C4-2B (cell line): ENCODE results near the gene ZNF587.

Source experiments
- ZFX ChIP-seq: fragments of 450-650 bp; IDR thresholded peaks from 2 replicates; pipeline ENCODE4 v1.6.1; 2017
- TF ChIP-seq, protein P1 (sequence below): fragments of 450-650 bp; conservative IDR thresholded peaks from 2 replicates; pipeline ENCODE4 v1.5.1; 2017; ENCODE audit warnings: mild to moderate bottlenecking

DNA sequence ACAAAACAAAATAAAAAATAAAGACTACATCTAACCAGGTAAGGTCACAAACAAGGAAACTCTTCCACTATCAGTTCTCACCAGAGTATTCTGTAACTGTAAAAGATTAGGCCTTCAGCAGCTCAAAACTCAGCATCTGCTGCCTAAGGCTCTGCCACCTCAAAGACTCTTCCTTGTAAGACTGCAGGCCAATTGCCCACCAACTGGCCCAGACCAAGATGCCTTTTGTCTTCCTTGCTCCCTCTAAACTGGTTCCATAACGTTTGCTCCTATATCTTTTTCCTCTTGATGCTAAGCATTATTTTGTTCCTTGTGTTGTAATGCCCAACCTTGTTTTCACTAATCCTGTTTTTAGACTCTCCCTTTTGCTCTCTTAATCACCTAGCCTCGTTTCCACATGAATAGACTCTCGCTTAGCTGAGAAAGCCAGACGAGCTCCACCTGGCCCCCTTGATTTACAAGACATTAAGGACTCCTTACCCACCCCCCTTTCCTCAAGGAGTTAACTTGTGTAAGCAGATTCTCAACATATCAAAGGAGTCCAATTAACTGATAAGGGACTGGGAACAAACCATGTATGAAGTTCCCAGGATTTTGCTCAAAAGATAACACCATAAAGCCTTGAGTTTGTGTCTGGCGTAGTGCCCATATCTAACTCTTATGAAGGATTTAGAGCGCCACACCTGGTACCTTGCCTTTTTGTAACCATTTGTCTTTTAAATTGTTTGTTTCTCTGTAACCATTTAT is 37.7 kb downstream of the ZNF587 start:
- TF ChIP-seq, protein P1, sequence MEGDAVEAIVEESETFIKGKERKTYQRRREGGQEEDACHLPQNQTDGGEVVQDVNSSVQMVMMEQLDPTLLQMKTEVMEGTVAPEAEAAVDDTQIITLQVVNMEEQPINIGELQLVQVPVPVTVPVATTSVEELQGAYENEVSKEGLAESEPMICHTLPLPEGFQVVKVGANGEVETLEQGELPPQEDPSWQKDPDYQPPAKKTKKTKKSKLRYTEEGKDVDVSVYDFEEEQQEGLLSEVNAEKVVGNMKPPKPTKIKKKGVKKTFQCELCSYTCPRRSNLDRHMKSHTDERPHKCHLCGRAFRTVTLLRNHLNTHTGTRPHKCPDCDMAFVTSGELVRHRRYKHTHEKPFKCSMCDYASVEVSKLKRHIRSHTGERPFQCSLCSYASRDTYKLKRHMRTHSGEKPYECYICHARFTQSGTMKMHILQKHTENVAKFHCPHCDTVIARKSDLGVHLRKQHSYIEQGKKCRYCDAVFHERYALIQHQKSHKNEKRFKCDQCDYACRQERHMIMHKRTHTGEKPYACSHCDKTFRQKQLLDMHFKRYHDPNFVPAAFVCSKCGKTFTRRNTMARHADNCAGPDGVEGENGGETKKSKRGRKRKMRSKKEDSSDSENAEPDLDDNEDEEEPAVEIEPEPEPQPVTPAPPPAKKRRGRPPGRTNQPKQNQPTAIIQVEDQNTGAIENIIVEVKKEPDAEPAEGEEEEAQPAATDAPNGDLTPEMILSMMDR = no peak
- TF ChIP-seq ZFX = no peak
